Astrocyte (in vitro differentiated cells and primary cell): ENCODE results near the gene FAM124B. TPM values are rescaled to one million over a fixed set of nuclear protein-coding genes. Genes with fewer than 3 reads are reported as not detected.
"Not testable (repeated sequence)": the region's sequence is repeated elsewhere in the genome, so short reads cannot be mapped to it uniquely, and the experiment has no call there.

Experiments used
- DNase-seq: peaks from one replicate; pipeline ENCODE4 v3.0.0-alpha.2; 2010; ENCODE audit warnings: low read depth
- FAIRE-seq: peaks from 2 replicates; lab custom pipeline; 2011; peaks lifted over from hg19 to GRCh38; lab: Jason Lieb, UNC
- H2AFZ ChIP-seq: 2 replicates; pipeline ENCODE4 v1.6.0; 2012; ENCODE audit warnings: low read depth, low read length, inconsistent platforms
- H3K27ac ChIP-seq: 2 replicates; pipeline ENCODE4 v1.5.1; 2011; ENCODE audit warnings: low read depth, low read length, inconsistent platforms
- H3K27me3 ChIP-seq: 2 replicates; pipeline ENCODE4 v1.6.0; 2011; ENCODE audit warnings: low read length, inconsistent platforms; ENCODE audit not compliant: insufficient read depth
- H3K36me3 ChIP-seq: 2 replicates; pipeline ENCODE4 v1.5.1; 2011; ENCODE audit warnings: low read length, inconsistent platforms; ENCODE audit not compliant: insufficient read depth
- H3K4me1 ChIP-seq: 2 replicates; pipeline ENCODE4 v1.5.1; 2011; ENCODE audit warnings: low read length, inconsistent platforms; ENCODE audit not compliant: insufficient read depth
- H3K4me2 ChIP-seq: 2 replicates; pipeline ENCODE4 v1.6.0; 2012; ENCODE audit warnings: low read length, inconsistent platforms
- H3K4me3 ChIP-seq: 2 replicates; pipeline ENCODE4 v1.5.1; 2011; ENCODE audit warnings: low read depth, mild to moderate bottlenecking, low read length, inconsistent platforms; ENCODE audit not compliant: insufficient read depth
- H3K79me2 ChIP-seq: 2 replicates; pipeline ENCODE4 v1.6.0; 2012; ENCODE audit warnings: mild to moderate bottlenecking, low read length, inconsistent platforms; ENCODE audit not compliant: insufficient read depth
- H3K9ac ChIP-seq: 2 replicates; pipeline ENCODE4 v1.6.0; 2012; ENCODE audit warnings: mild to moderate bottlenecking, low read length, inconsistent platforms
- H3K9me3 ChIP-seq: 2 replicates; pipeline ENCODE4 v1.5.1; 2012; ENCODE audit warnings: low read depth, mild to moderate bottlenecking, low read length, inconsistent platforms; ENCODE audit not compliant: insufficient read depth
- H4K20me1 ChIP-seq: 2 replicates; pipeline ENCODE4 v1.6.0; 2012; ENCODE audit warnings: low read length, inconsistent platforms; ENCODE audit not compliant: insufficient read depth
- H3K27ac Mint-ChIP-seq: one replicate; pipeline ENCODE4 v1.8.0; 2021; ENCODE audit warnings: mild to moderate bottlenecking, mixed read lengths; ENCODE audit not compliant: unreplicated experiment
- H3K27me3 Mint-ChIP-seq: one replicate; pipeline ENCODE4 v1.8.0; 2021; ENCODE audit warnings: low read depth, mixed read lengths; ENCODE audit not compliant: unreplicated experiment
- H3K36me3 Mint-ChIP-seq: one replicate; pipeline ENCODE4 v1.8.0; 2021; ENCODE audit warnings: low read depth, mixed read lengths; ENCODE audit not compliant: unreplicated experiment
- H3K4me1 Mint-ChIP-seq: one replicate; pipeline ENCODE4 v1.8.0; 2021; ENCODE audit warnings: low read depth, mixed read lengths; ENCODE audit not compliant: unreplicated experiment
- H3K4me3 Mint-ChIP-seq: one replicate; pipeline ENCODE4 v1.8.0; 2021; ENCODE audit warnings: mild to moderate bottlenecking, moderate library complexity, mixed read lengths; ENCODE audit not compliant: unreplicated experiment
- H3K9me3 Mint-ChIP-seq: one replicate; pipeline ENCODE4 v1.8.0; 2021; ENCODE audit warnings: mild to moderate bottlenecking, mixed read lengths; ENCODE audit not compliant: unreplicated experiment
- CTCF ChIP-seq: IDR thresholded peaks from 2 replicates; pipeline ENCODE4 v1.5.1; 2011; ENCODE audit warnings: low read depth, mild to moderate bottlenecking, inconsistent platforms, low read length, moderate library complexity; ENCODE audit not compliant: insufficient read depth
- EZH2 ChIP-seq: IDR thresholded peaks from 2 replicates; pipeline ENCODE4 v1.6.1; 2012; ENCODE audit warnings: mild to moderate bottlenecking, low read length, inconsistent platforms; ENCODE audit not compliant: insufficient read depth
- total RNA-seq: library from RNA; stranded (reverse); gene quantifications from 2 replicates; pipeline ENCODE4 v1.2.1, GENCODE V29; 2021

Gene FAM124B
- total RNA-seq, 1 donor from 2014 or later: not detected

GRCh38 chr2:224398289-224398688 lies 3.6 kb downstream of the FAM124B start:
- no peaks in the 10 kb centered on the region for H3K4me1 ChIP-seq
- Mint-ChIP-seq H3K27ac (no peak overlapping the region), H3K27me3 (peaks cover 48% of the 10 kb centered on the region), H3K4me3 (no peak overlapping the region), H3K9me3 (peaks cover 14% of the 10 kb centered on the region), H3K4me1 (peaks cover 3% of the 10 kb centered on the region), H3K36me3 (peaks cover 3% of the 10 kb centered on the region)
- no peak overlapping the region for H2AFZ ChIP-seq
- no peak overlapping the region for H3K4me2 ChIP-seq
- H3K9ac ChIP-seq: no peak overlapping the region
- FAIRE-seq: no peak
- no peak overlapping the region for H3K27ac ChIP-seq
- H4K20me1 ChIP-seq: no peaks in the 10 kb centered on the region
- no peak for DNase-seq
- H3K36me3 ChIP-seq: no peaks in the 10 kb centered on the region
- no peak overlapping the region for H3K4me3 ChIP-seq
- H3K9me3 ChIP-seq: no peaks in the 10 kb centered on the region
- no peak for TF ChIP-seq CTCF
- TF ChIP-seq EZH2: no peak
- H3K27me3 ChIP-seq: peaks cover 3% of the 10 kb centered on the region
- H3K79me2 ChIP-seq: no peaks in the 10 kb centered on the region

GRCh38 chr2:224397100-224397499 lies 4.8 kb downstream of the FAM124B start:
- FAIRE-seq, H4K20me1 ChIP-seq, H3K27ac Mint-ChIP-seq, H3K36me3 Mint-ChIP-seq, DNase-seq, H3K4me3 Mint-ChIP-seq, H3K27ac ChIP-seq, H2AFZ ChIP-seq, H3K4me1 ChIP-seq, H3K4me3 ChIP-seq, H3K4me2 ChIP-seq, H3K36me3 ChIP-seq, H3K9ac ChIP-seq, H3K79me2 ChIP-seq, H3K27me3 ChIP-seq, H3K4me1 Mint-ChIP-seq, H3K9me3 ChIP-seq: not testable (repeated sequence)
- H3K27me3 Mint-ChIP-seq: peaks cover 50% of the 10 kb centered on the region
- peaks cover 14% of the 10 kb centered on the region for H3K9me3 Mint-ChIP-seq

- Histone ChIP-seq H2AFZ (no peak overlapping the region), H3K9me3 (no peaks in the 10 kb centered on the region), H3K9ac (no peak overlapping the region), H3K4me1 (no peaks in the 10 kb centered on the region), H3K4me2 (no peak overlapping the region), H3K27ac (no peak overlapping the region), H3K27me3 (peaks cover 3% of the 10 kb centered on the region), H3K36me3 (no peaks in the 10 kb centered on the region), H3K79me2 (no peaks in the 10 kb centered on the region), H3K4me3 (no peak overlapping the region), H4K20me1 (no peaks in the 10 kb centered on the region)
- peaks cover 14% of the 10 kb centered on the region for H3K9me3 Mint-ChIP-seq
- DNase-seq (no peak), FAIRE-seq (no peak)
- H3K4me1 Mint-ChIP-seq: peaks cover 3% of the 10 kb centered on the region
- peaks cover 48% of the 10 kb centered on the region for H3K27me3 Mint-ChIP-seq
- H3K36me3 Mint-ChIP-seq: peaks cover 3% of the 10 kb centered on the region
- TF ChIP-seq CTCF (no peak), EZH2 (no peak)
- H3K4me3 Mint-ChIP-seq: no peak overlapping the region
- no peak overlapping the region for H3K27ac Mint-ChIP-seq
These were observed 6.1 kb downstream of the FAM124B start for GRCh38 chr2:224395620-224396390.
